A549 (cell line): ENCODE data around the gene TEPSIN. TPM values are rescaled to one million over a fixed set of nuclear protein-coding genes. Genes with fewer than 3 reads are reported as not detected.
"Not testable (repeated sequence)": the region's sequence is repeated elsewhere in the genome, so short reads cannot be mapped to it uniquely, and the experiment has no call there.

Source experiments
- ATAC-seq, 2 experiments: fragments of 200-7000 bp in 1 of 2; fragments of >200 bp in 1 of 2; cut with Nextera tagmentation in 1 of 2; cut with Tn5 transposase in 1 of 2; 3 replicates each; pipeline versions ENCODE4 v1.8.0 to v1.9.1; 2018 to 2020; ENCODE audit warnings: mild to moderate bottlenecking in 1 of 2, moderate library complexity in 1 of 2
- CTCF ChIA-PET: fragments of 300-600 bp; sonication (Branson Sonifier 250); formaldehyde crosslinking; extraction: SDS; loops from one replicate; lab custom pipeline; 2021; ENCODE audit warnings: antibody characterized with exemption, inconsistent platforms; lab: Yijun Ruan, JAX
- POLR2A ChIA-PET: fragments of 350-600 bp; formaldehyde crosslinking; extraction: SDS; loops from one replicate; lab custom pipeline; 2021; ENCODE audit warnings: antibody characterized with exemption, inconsistent platforms; lab: Yijun Ruan, JAX
- DNase-seq, 2 experiments: peaks; one replicate each; pipeline versions ENCODE4 v3.0.0 to v3.0.0-alpha.2; 2011 to 2016; ENCODE audit warnings: low read depth in 1 of 2, low spot score in 1 of 2
- FAIRE-seq: peaks from 2 replicates; lab custom pipeline; 2011; peaks lifted over from hg19 to GRCh38; lab: Jason Lieb, UNC
- H3K27ac ChIP-seq, 2 experiments: fragments of >200 bp; sonication (Bioruptor Twin); formaldehyde crosslinking; 3 replicates each; pipeline ENCODE4 v1.5.1; 2016 to 2017
- H3K4me1 ChIP-seq: fragments of >200 bp; sonication (Bioruptor Twin); formaldehyde crosslinking; 3 replicates; pipeline ENCODE4 v1.6.1; 2016
- H3K4me2 ChIP-seq: fragments of >200 bp; sonication (Bioruptor Twin); formaldehyde crosslinking; 3 replicates; pipeline ENCODE4 v1.6.1; 2016
- H3K4me3 ChIP-seq: fragments of >200 bp; sonication (Bioruptor Twin); formaldehyde crosslinking; 3 replicates; pipeline ENCODE4 v1.5.1; 2016
- H3K9me3 ChIP-seq: fragments of >200 bp; sonication (Bioruptor Twin); formaldehyde crosslinking; 3 replicates; pipeline ENCODE4 v1.6.1; 2016
- CBX2 ChIP-seq: fragments of 200-600 bp; sonication (generic); IDR thresholded peaks from 2 replicates; pipeline ENCODE4 v1.6.1; 2016; ENCODE audit warnings: low read depth, mild to moderate bottlenecking, borderline replicate concordance
- CHD2 ChIP-seq: fragments of 150-350 bp; IDR thresholded peaks from 2 replicates; pipeline ENCODE4 v1.6.1; 2014; ENCODE audit warnings: low read length; ENCODE audit not compliant: partially characterized antibody
- CHD4 ChIP-seq: fragments of 200-600 bp; sonication (generic); IDR thresholded peaks from 2 replicates; pipeline ENCODE4 v1.6.1; 2016; ENCODE audit warnings: antibody characterized with exemption, mild to moderate bottlenecking, borderline replicate concordance
- EHF ChIP-seq: fragments of 250-450 bp; sonication (Bioruptor Pico); IDR thresholded peaks from 2 replicates; pipeline ENCODE4 v1.5.0; 2020; ENCODE audit warnings: mild to moderate bottlenecking
- EHMT2 ChIP-seq: fragments of 200-600 bp; sonication (generic); IDR thresholded peaks from 2 replicates; pipeline ENCODE4 v1.6.1; 2016; ENCODE audit warnings: antibody characterized with exemption, low read depth, mild to moderate bottlenecking, moderate library complexity
- EP300 ChIP-seq, 2 experiments: fragments of >200 bp; sonication (Bioruptor Twin); formaldehyde crosslinking; IDR thresholded peaks; 2 replicates in 1 of 2; 3 replicates in 1 of 2; pipeline ENCODE4 v1.6.1; 2016 to 2017
- ESRRA ChIP-seq: fragments of 150-350 bp; IDR thresholded peaks from 2 replicates; pipeline ENCODE4 v1.6.1; 2014; ENCODE audit warnings: mild to moderate bottlenecking, low read length, borderline replicate concordance
- FOXS1 ChIP-seq: fragments of 250-450 bp; sonication (Bioruptor Pico); IDR thresholded peaks from 2 replicates; pipeline ENCODE4 v1.5.0; 2020; ENCODE audit warnings: mild to moderate bottlenecking, moderate library complexity
- GATA3 ChIP-seq: IDR thresholded peaks from 2 replicates; pipeline ENCODE4 v1.6.1; 2012; ENCODE audit warnings: borderline replicate concordance
- HDAC2 ChIP-seq: fragments of 200-600 bp; sonication (generic); IDR thresholded peaks from 2 replicates; pipeline ENCODE4 v1.6.1; 2016
- HOXA7 ChIP-seq: fragments of 250-450 bp; sonication (Bioruptor Pico); IDR thresholded peaks from 2 replicates; pipeline ENCODE4 v1.5.0; 2020; ENCODE audit warnings: mild to moderate bottlenecking, moderate library complexity
- JUNB ChIP-seq: fragments of >200 bp; sonication (Bioruptor Twin); formaldehyde crosslinking; IDR thresholded peaks from 2 replicates; pipeline ENCODE4 v1.6.1; 2016
- KDM1A ChIP-seq: fragments of 200-600 bp; sonication (generic); IDR thresholded peaks from 2 replicates; pipeline ENCODE4 v1.6.1; 2016; ENCODE audit warnings: low read depth, mild to moderate bottlenecking
- MAZ ChIP-seq: fragments of 150-350 bp; IDR thresholded peaks from 2 replicates; pipeline ENCODE4 v1.6.1; 2014; ENCODE audit warnings: antibody characterized with exemption, low read depth, low read length, borderline replicate concordance
- NPAS2 ChIP-seq: fragments of 250-450 bp; sonication (Bioruptor Pico); IDR thresholded peaks from 2 replicates; pipeline ENCODE4 v1.8.0; 2022; ENCODE audit warnings: mild to moderate bottlenecking, moderate library complexity, borderline replicate concordance
- PHF8 ChIP-seq: fragments of 200-600 bp; sonication (generic); IDR thresholded peaks from 2 replicates; pipeline ENCODE4 v1.6.1; 2016; ENCODE audit warnings: low read depth, mild to moderate bottlenecking, antibody characterized with exemption, moderate library complexity, borderline replicate concordance
- POLR2A ChIP-seq: IDR thresholded peaks from 2 replicates; pipeline ENCODE4 v1.6.1; 2012; ENCODE audit warnings: mild to moderate bottlenecking, low read length
- RAD21 ChIP-seq, 2 experiments: fragments of >200 bp in 1 of 2; sonication (Bioruptor Twin) in 1 of 2; formaldehyde crosslinking in 1 of 2; IDR thresholded peaks in 1 of 2; conservative IDR thresholded peaks in 1 of 2; 2 replicates in 1 of 2; 3 replicates in 1 of 2; pipeline ENCODE4 v1.6.1; 2012 to 2018; ENCODE audit warnings: inconsistent platforms in 1 of 2
- SMC3 ChIP-seq: fragments of >200 bp; sonication (Bioruptor Twin); formaldehyde crosslinking; IDR thresholded peaks from 3 replicates; pipeline ENCODE4 v1.6.1; 2018; ENCODE audit warnings: inconsistent platforms
- SREBF2 ChIP-seq: fragments of 450-650 bp; IDR thresholded peaks from 2 replicates; pipeline ENCODE4 v1.6.1; 2014; ENCODE audit warnings: mild to moderate bottlenecking, moderate library complexity
- TFCP2L1 ChIP-seq: fragments of 250-450 bp; sonication (Bioruptor Pico); IDR thresholded peaks from 2 replicates; pipeline ENCODE4 v1.5.0; 2021; ENCODE audit warnings: mild to moderate bottlenecking
- ZC3H11A ChIP-seq: fragments of 450-650 bp; IDR thresholded peaks from 2 replicates; pipeline ENCODE4 v1.6.1; 2014; ENCODE audit warnings: antibody characterized with exemption, mild to moderate bottlenecking
- WGBS: methylation state at CpG from one replicate; pipeline ENCODE4 v1.1.6; 2017; ENCODE audit errors: missing lambda C conversion rate; 5-methylcytosine and 5-hydroxymethylcytosine counted together
- polyA plus RNA-seq, 4 experiments: library from polyadenylated mRNA; depleted of rRNA in 3 of 4; stranded (reverse); fragments of >200 nt; fragmentation: RNase III in 1 of 4; extraction: RNeasy Plus Mini Kit Qiagen cat#74134 plus additional on column Dnase treatment in 1 of 4; gene quantifications; 2 replicates in 3 of 4; 3 replicates in 1 of 4; pipeline ENCODE4 v1.2.3, GENCODE V29; 2011 to 2017
- TF ChIP-seq, protein P1 (sequence below): IDR thresholded peaks from 2 replicates; pipeline ENCODE4 v1.6.1; 2012

Gene TEPSIN
- polyA plus RNA-seq, 2 of the 4 experiments (the other 2 are of a cell fraction) = 12.5 to 31.3 TPM

GRCh38 chr17:81229666-81229920 is 9.3 kb downstream of the TEPSIN start:
- TF ChIP-seq, protein P1, sequence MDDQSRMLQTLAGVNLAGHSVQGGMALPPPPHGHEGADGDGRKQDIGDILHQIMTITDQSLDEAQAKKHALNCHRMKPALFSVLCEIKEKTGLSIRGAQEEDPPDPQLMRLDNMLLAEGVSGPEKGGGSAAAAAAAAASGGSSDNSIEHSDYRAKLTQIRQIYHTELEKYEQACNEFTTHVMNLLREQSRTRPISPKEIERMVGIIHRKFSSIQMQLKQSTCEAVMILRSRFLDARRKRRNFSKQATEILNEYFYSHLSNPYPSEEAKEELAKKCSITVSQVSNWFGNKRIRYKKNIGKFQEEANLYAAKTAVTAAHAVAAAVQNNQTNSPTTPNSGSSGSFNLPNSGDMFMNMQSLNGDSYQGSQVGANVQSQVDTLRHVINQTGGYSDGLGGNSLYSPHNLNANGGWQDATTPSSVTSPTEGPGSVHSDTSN = no peak
- TF ChIP-seq EHMT2 = no peak
- TF ChIP-seq HDAC2 = no peak
- no peak for TF ChIP-seq KDM1A
- TF ChIP-seq GATA3 = no peak
- TF ChIP-seq MAZ = no peak
- TF ChIP-seq ZC3H11A = no peak
- TF ChIP-seq EP300 (IDR thresholded peaks at IDR 0.05) = no peak
- TF ChIP-seq RAD21 (conservative IDR thresholded peaks at IDR 0.05 in 1 of 2, IDR thresholded peaks at IDR 0.05 in 1 of 2) = no peak
- FAIRE-seq (no peak), ATAC-seq (no peak), DNase-seq (no peak)
- ChIA-PET POLR2A (no interaction called here), CTCF (interaction anchor here (0.9 to 13.0 kb wide), 17 partner anchors 10 to 255 kb away, joined by 3 to 153 read pairs (median 4); partner anchors contain the start of genes NDUFAF8 and TEPSIN)
- no peak overlapping the region for H3K4me3 ChIP-seq
- no peak overlapping the region for H3K27ac ChIP-seq
- peaks cover 8% of the 10 kb centered on the region; the same call in 2 of the 3 replicates for H3K9me3 ChIP-seq
- no peaks in the 10 kb centered on the region for H3K4me1 ChIP-seq
- H3K4me2 ChIP-seq = no peak overlapping the region
- WGBS = 87% methylated on average over 12 of the region's 14 CpGs

GRCh38 chr17:81228834-81229665 is 9.8 kb downstream of the TEPSIN start:
- WGBS = 91% methylated on average over 28 of the region's 32 CpGs
- no peak overlapping the region for H3K4me2 ChIP-seq
- no peak overlapping the region for H3K4me3 ChIP-seq
- CTCF ChIA-PET = interaction anchor here (0.6 to 13.0 kb wide), 13 partner anchors 9 to 1724 kb away, joined by 3 to 153 read pairs (median 4); partner anchors contain the start of genes NDUFAF8 and TEPSIN
- no peak for ATAC-seq
- no peak for DNase-seq
- no peaks in the 10 kb centered on the region for H3K4me1 ChIP-seq
- H3K9me3 ChIP-seq = peaks cover 8% of the 10 kb centered on the region; the same call in 2 of the 3 replicates
- POLR2A ChIA-PET = no interaction called here
- TF ChIP-seq SMC3 = no peak
- no peak for TF ChIP-seq TFCP2L1 (CRISPR knock-in tag)
- TF ChIP-seq ZC3H11A = no peak
- TF ChIP-seq ESRRA = no peak
- no peak for TF ChIP-seq FOXS1 (CRISPR knock-in tag)
- TF ChIP-seq KDM1A = no peak
- TF ChIP-seq CBX2 = no peak
- no peak for TF ChIP-seq NPAS2 (CRISPR knock-in tag)
- no peak for TF ChIP-seq JUNB
- TF ChIP-seq EHF (CRISPR knock-in tag) = no peak
- TF ChIP-seq, all 56 proteins: peak for 0
- H3K27ac ChIP-seq = no peak overlapping the region
- FAIRE-seq = no peak

DNA sequence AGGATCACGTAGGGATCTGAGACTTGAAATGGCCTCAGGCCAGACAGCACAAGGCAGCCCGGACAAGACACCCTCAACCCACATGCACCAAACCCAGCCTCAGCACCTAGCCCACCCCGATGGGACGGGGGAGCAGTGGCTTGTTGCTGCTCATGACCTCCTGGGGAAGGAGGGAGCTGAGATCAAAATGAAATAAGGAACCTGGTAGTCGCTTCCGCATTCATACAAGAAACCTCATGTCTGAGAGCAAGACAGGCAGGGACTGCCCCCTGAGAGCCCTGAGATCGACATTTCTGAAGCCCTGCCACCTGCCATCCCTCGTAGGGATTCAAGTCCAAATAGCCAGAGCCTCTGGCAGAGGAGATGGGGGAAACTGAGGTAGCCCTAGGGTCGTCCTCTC is 10.4 kb downstream of the TEPSIN start:
- Histone ChIP-seq H3K9me3 (peaks cover 8% of the 10 kb centered on the region; the same call in 2 of the 3 replicates), H3K4me1 (0 out of 3 replicates have a peak, but pooled peaks cover 3% of the 10 kb centered on the region), H3K27ac (no peak overlapping the region), H3K4me3 (no peak overlapping the region), H3K4me2 (no peak overlapping the region)
- WGBS = 80% methylated on average over 9 of the region's 9 CpGs
- FAIRE-seq = no peak
- ChIA-PET CTCF (interaction anchor here (0.6 to 13.0 kb wide), 5 partner anchors 9 to 1724 kb away, joined by 3 to 153 read pairs (median 4); no protein-coding TSS in a partner anchor), POLR2A (no interaction called here)
- TF ChIP-seq CHD4 = no peak
- TF ChIP-seq CHD2 = no peak
- no peak for TF ChIP-seq POLR2A
- TF ChIP-seq PHF8 = no peak
- no peak for TF ChIP-seq HOXA7 (CRISPR knock-in tag)
- no peak for TF ChIP-seq SREBF2
- DNase-seq = no peak
- ATAC-seq = no peak

- FAIRE-seq, POLR2A ChIA-PET, H3K27ac ChIP-seq, H3K4me1 ChIP-seq, H3K4me3 ChIP-seq, ATAC-seq, DNase-seq, H3K9me3 ChIP-seq, H3K4me2 ChIP-seq: not testable (repeated sequence)
- CTCF ChIA-PET = interaction anchor here (0.9 to 1.6 kb wide), 4 partner anchors 10 to 85 kb away, joined by 3 to 6 read pairs (median 3); no protein-coding TSS in a partner anchor
- WGBS = 88% methylated on average over 2 of the region's 2 CpGs
These were observed 11.2 kb downstream of the TEPSIN start for GRCh38 chr17:81227630-81228029.
